Thyroid gland (tissue), 4 donors: ENCODE results near the gene IP6K3.

Experiments
- CTCF ChIP-seq, 6 experiments: fragments of 200-600 bp in 3 of 6; fragments of 450-650 bp in 3 of 6; sonication (generic) in 3 of 6; IDR thresholded peaks; one replicate each; pipeline ENCODE4 v1.5.1; 2016 to 2019; ENCODE audit warnings: antibody characterized with exemption in 6 of 6, mild to moderate bottlenecking in 2 of 6, inconsistent platforms in 1 of 6, moderate library complexity in 1 of 6
- POLR2A ChIP-seq, 2 donors: fragments of 450-650 bp; IDR thresholded peaks; one replicate each; pipeline ENCODE4 v1.6.1; 2017; ENCODE audit warnings: antibody characterized with exemption in 2 of 2, mild to moderate bottlenecking in 2 of 2, moderate library complexity in 1 of 2

DNA sequence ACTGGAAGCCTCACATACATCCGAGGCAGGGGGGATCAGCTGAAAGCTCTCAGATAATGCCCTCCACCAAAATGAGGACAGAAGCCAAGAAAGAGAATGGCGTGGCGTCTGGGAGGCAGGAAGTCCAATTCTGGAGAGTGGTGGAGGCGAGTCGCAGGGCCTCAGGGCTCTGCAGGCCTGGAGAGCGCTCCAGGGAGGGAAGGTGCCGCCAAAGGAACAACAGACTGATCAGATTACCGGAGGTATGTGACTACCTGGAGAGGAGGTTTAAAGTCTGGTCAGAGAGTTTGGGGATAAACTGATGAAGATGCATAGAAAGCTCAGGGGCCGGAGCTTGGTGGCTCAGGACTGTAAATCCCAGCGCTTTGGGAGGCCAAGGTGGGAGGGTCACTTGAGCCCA lies 11.2 kb upstream of the IP6K3 start:
- TF ChIP-seq POLR2A (IDR thresholded peaks at IDR 0.05) = no peak
- no peak for TF ChIP-seq CTCF (IDR thresholded peaks at IDR 0.05)
